T-helper 22 cell (primary cell): ENCODE results near the gene COL4A2.

Experiments used
- DNase-seq: peaks from one replicate; pipeline ENCODE4 v3.0.0-alpha.2; 2020; ENCODE audit warnings: low read depth

Gene COL4A2

GRCh38 chr13:110322126-110322827, 15.2 kb downstream of the COL4A2 start:
- DNase-seq = no peak

DNA sequence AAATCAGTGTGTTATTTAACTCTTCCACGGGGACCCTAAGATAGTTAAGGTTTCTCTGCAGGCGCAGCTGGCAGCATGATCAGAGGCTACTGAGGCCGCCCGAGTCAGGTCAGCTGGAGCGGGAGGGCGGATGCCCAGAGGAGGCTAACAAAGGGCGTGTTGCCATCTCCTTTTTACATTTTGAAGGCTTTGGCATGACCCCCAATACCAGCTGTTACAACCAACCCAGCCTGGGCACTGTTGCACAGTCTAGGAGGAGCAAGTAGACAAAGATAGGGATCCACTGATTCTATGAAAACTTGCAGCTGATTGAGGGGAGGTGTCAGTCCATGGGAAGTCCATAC, 15.7 kb downstream of the COL4A2 start:
- DNase-seq = no peak

DNA sequence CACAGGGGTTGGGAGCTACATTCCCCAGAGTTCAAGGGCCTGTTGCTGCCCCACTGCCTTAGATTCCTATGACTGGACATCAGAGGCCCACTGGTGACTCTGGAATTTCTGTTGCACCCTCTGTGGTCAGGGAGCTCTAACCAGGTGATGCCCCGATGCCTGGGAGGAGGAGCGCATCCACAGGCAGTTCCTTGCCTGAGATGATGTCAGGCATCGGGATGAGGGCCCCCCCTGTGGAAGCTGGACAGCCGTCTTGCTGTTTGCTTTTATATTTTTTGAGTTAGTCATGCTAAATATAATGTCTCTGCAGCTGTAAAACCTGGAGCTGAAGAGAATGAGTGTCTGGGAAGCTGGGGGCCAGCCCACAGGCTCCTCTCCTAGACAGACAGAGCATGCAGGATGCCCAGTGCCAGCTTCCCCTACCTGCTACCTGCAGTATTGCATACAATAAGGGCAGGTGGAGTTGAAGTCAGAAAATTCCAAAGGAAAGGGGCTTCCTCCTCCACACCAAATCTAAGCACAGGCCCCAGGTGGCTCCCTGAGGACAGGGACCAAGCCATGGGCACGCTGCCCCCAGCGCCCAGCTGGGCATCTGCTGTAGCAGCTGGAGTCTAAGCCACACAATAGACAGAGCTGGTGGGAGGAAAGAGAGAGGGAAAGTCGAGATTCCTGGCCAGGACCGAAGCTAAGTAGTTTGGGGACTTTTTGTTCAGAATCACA, 16.2 kb downstream of the COL4A2 start:
- no peak for DNase-seq

DNA sequence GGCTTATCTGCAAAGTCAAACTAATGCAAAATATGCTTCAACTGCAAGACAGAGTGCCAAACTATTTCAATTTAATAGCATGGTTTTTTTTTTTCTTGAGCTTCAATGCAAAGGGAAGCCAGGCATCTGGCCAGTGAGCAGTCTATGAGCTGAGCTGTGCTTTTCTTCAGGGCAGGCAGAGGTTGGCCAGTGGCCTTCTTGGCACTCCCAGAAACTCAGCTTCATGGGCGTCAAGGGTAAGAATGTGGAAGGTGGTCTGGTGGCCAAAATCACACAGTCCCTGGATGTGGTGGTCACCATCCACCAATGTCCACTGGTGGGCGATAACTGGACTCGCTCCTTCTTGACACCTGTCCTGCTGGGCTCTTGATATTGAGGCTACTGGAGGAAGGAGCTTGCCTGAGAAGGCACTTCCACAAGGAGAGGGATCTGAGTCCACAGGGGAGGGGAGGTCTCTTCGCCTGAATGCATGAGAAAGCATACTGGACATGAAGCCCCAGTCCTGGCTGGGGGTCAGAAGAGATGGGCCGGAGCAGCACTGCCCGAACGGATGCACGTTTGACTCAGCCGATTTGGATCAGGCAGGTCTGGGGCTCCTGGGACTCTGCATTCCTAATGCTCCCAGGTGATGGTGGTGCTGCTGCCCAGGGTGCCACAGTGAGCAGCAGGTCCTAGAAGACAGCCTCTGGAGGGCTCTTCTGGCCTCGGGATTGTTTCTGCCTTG, 17.1 kb downstream of the COL4A2 start:
- no peak for DNase-seq

- DNase-seq = no peak
Measured at GRCh38 chr13:110326263-110326904, 19.3 kb downstream of the COL4A2 start.

- DNase-seq = no peak
Measured at GRCh38 chr13:110327051-110327721, 20.1 kb downstream of the COL4A2 start.

- DNase-seq = no peak
Measured at GRCh38 chr13:110328573-110328972, 21.5 kb downstream of the COL4A2 start.

- no peak for DNase-seq
Measured at GRCh38 chr13:110329258-110329657, 22.2 kb downstream of the COL4A2 start.

DNA sequence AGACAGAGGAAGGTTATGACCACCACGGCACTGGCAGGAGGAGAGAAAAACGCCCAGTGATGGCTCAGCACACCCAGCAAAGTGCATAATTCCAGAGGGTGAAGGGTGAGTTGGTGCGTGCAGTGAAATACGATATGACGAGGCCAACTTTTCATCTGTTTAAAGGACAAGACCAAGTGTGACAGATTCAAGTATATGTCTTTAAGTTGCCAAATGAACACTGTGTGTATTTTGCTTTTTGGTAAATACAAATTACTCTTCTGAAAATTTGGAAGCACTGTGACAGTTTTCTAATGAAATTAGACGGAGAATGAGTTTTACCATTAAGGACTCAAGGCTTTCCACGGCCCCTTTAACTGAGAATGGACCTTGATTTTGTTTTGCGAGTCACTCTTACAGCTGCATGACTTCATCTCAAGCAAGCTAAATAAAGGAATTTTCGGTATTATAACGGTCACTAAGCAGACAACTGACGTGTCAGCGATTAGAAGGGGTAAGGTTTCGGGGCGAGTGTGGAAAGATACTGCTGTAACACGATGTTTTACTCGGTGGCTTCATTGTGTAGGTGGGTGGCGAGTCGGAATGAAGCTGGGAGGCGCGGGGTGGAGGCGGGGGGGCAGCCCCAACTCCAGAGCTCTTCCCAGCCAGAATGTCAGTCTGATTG, 22.8 kb downstream of the COL4A2 start:
- DNase-seq = no peak

DNA sequence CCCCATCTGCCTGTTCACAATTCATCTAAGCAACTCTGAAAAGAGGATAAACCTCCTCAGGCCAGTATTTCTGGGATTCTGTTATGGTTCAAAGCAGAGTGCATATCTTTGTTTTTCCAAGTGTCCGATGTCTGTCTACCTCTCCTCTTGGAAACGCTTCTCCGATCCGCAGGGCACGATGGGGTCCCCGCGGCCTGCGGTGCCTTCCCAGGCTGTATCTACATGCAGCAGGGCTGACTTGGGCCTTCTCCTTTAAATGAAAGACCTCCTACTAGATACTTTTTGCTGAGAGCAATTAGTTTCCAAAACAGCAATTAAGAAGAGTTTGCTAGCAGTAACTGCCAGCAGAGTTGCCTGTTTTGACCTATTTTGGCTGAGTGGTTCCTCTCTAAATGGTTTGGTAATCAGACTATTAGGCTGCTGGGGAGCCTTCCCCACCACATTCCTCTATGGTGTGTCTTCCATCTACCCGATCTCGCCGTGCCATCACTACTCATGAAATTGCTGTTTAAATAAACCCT, 23.5 kb downstream of the COL4A2 start:
- no peak for DNase-seq

DNA sequence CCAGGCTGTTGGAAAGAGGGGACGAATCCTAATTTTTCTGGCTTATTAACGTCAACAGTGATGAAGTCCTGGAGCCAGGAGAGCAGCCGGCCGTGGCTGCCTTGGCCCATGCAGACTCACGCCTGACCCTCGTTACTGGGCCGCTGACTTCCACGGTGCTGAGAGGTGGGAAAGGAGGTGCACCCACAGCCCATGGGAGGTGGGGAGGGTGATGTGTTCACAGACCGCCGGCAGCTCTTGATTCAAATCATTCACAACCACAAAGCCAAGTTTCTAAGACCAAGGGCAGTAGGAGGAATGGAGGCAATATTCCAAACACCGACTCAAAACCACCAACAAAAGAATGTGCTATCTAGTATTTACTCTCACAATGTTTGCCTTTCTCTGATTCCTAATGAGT, 24.3 kb downstream of the COL4A2 start:
- DNase-seq = no peak

- no peak for DNase-seq
Measured at GRCh38 chr13:110332750-110333149, 25.7 kb downstream of the COL4A2 start.

DNA sequence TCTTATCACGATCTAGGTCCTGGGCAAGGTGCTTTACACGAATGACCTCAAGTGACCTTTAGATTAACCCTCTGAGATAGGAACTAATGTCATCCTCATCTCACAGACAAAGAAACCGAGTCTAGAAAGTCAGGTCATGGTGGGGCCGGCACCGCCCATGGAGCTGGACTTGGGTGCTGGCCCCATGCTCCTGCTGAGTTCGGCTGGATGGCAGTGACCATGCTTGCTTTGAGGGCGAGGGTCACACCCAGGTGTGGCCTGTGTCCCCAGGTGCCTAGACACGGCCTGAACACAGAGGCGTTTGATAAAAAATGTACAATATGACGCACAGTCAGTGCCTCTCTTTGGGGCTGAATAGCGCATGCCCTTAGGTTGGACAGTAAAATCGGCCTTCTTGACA, 26.8 kb downstream of the COL4A2 start:
- DNase-seq = no peak

DNA sequence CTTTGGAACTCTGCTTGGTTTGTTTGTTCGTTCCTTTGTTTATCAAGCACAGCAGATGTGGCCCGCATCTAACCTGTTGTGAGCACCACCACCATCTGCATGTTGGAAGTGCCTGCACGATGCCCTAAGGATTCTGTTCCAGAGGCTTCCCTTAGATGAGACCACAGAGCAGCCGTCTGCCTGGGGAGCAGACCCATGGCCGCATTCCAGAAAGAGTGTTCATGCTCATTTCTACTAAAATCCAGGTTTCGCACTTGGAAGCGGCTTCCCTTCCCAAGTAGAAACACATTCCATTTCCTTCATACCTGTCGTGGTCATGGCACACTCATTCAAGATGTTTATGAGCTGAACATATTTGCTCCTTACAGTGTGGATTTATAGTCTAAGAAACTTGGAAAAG, 27.2 kb downstream of the COL4A2 start:
- DNase-seq = no peak

- DNase-seq = no peak
Measured at GRCh38 chr13:110334841-110335490, 27.9 kb downstream of the COL4A2 start.

DNA sequence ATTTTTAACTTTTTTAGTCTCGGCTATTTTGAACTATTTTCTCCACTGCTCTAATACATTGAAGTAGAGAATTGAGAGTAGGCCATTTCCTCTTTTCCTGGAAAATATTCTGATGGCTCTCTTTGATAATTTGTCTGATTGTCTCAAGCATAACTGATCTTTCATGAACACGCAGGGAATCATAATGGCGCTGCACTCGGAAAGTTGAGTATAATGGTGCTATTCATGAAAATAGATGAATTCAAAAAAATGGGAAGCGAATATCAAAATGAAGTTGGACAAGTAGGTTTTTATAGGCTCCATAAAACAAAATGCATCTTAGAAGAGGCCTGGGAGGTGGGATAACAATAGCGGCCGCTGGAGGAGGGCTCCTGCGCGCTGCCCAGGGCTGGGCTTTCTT, 29.0 kb downstream of the COL4A2 start:
- DNase-seq = no peak

- no peak for DNase-seq
Measured at GRCh38 chr13:110336681-110337080, 29.6 kb downstream of the COL4A2 start.

DNA sequence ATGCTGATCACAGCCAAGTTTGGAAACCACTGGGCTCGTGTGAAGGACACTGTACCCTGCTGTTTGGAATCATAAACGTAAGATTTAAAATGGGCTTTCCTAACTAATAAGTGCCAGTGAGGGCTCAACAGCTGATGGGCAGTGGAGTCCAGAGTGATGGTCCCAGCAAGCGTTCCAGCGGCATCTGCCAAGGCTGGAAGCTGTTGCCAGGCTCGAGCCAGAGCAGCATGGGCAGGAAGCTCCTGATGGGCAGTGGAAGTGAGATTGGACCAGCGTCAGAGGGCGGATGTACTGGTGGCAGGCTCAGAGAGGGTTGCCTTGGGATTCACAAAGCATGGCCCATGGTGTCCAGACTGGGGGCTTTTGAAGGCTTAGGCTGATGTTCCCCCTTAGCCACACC, 30.2 kb downstream of the COL4A2 start:
- no peak for DNase-seq

DNA sequence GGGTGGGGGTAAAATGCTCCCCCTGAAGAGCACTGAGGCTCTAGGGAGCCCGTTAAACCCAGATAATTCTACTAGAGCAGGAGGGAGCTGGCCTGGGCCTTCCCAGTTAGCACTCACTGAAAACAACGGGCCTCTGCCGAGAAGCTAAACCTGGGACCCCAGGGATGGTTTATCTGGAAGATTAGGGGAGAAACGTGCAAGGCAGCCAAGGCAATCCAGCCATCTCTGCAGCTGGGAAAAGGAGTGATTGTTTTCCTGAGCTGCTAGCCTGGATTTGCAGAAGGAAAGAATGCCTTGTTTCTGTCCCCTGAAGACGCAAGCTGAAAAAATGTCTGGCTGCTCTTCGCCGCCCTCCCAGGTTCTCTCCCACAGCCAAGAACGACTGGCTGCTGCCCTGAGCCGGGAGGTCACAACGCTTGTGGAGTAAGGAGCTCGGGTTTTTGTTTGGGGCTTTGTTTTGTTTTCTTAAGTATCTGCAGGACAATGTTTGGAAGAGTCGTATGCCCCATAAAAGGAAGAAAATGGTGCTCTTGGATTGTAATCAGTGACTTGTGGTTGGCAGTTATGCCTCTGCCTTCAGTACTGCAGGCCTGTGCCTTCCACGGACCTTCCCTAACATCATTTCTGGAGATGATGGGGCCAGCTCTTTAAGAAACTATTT, 31.5 kb downstream of the COL4A2 start:
- DNase-seq = no peak

GRCh38 chr13:110339263-110339662, 32.2 kb downstream of the COL4A2 start:
- no peak for DNase-seq
